NCI-H2227 treated with DMSO at 0.1 percent for 48 hours (cell line): ENCODE results near the gene SLC4A5.
"Not testable (repeated sequence)": the region's sequence is repeated elsewhere in the genome, so short reads cannot be mapped to it uniquely, and the experiment has no call there.

Experiments used
- DNase-seq: peaks from one replicate; lab custom pipeline; 2025; lab: John Stamatoyannopoulos, UW

The SLC4A5 gene

GRCh38 chr2:74199275-74199701 lies 143.9 kb downstream of the SLC4A5 start:
- no peak for DNase-seq

- peak; percentile 96 for DNase-seq
Observed at GRCh38 chr2:74198461-74199274, 144.5 kb downstream of the SLC4A5 start, which contains the start of gene MTHFD2. Gene MTHFD2, plus strand, starts transcription at chr2:74198615. Its CDS starts 27 bp downstream, at chr2:74198642.

GRCh38 chr2:74198023-74198460 lies 145.2 kb downstream of the SLC4A5 start:
- DNase-seq: no peak

GRCh38 chr2:74197049-74197448 lies 146.2 kb downstream of the SLC4A5 start:
- DNase-seq: no peak

- DNase-seq: no peak
Observed at GRCh38 chr2:74194799-74195198, 148.4 kb downstream of the SLC4A5 start.

GRCh38 chr2:74191596-74192380 lies 151.4 kb downstream of the SLC4A5 start:
- DNase-seq: no peak

- DNase-seq: no peak
Observed at GRCh38 chr2:74188696-74189095, 154.5 kb downstream of the SLC4A5 start.

- DNase-seq: no peak
Observed at GRCh38 chr2:74188018-74188601, 155.1 kb downstream of the SLC4A5 start.

GRCh38 chr2:74186706-74187105 lies 156.5 kb downstream of the SLC4A5 start:
- DNase-seq: not testable (repeated sequence)

- no peak for DNase-seq
Observed at GRCh38 chr2:74186038-74186437, 157.2 kb downstream of the SLC4A5 start.

GRCh38 chr2:74183878-74184277 lies 159.3 kb downstream of the SLC4A5 start:
- no peak for DNase-seq

GRCh38 chr2:74181739-74182138 lies 161.5 kb downstream of the SLC4A5 start:
- DNase-seq: peak; percentile 64

- no peak for DNase-seq
Observed at GRCh38 chr2:74179063-74179865, 164.0 kb downstream of the SLC4A5 start.

- peak; percentile 98 for DNase-seq
Observed at GRCh38 chr2:74178211-74179062, 164.8 kb downstream of the SLC4A5 start, which contains the start of gene MOB1A. Gene MOB1A, minus strand, starts transcription at chr2:74178879. Its CDS starts 205 bp downstream, at chr2:74178674.

GRCh38 chr2:74177696-74178095 lies 165.5 kb downstream of the SLC4A5 start:
- no peak for DNase-seq

GRCh38 chr2:74174909-74175308 lies 168.3 kb downstream of the SLC4A5 start:
- DNase-seq: no peak

GRCh38 chr2:74168739-74169138 lies 174.5 kb downstream of the SLC4A5 start:
- no peak for DNase-seq
